Prostate gland (tissue), 2 donors: ENCODE results near the gene MYMK. TPM values are rescaled to one million over a fixed set of nuclear protein-coding genes. Genes with fewer than 3 reads are reported as not detected.
A peak's percentile ranks its signal among the peaks of the same experiment; 100 is the strongest.

Experiments used
- DNase-seq: peaks from one replicate; pipeline ENCODE4 v3.0.0-alpha.2; 2019; ENCODE audit warnings: low spot score
- H3K27ac ChIP-seq, 2 donors: fragments of 200-600 bp; sonication (generic); 2 replicates each; pipeline ENCODE4 v1.5.1; 2017 to 2019
- H3K27me3 ChIP-seq: fragments of 200-600 bp; sonication (generic); replicated peaks from 2 replicates; pipeline ENCODE4 v1.5.1; 2019; ENCODE audit not compliant: insufficient read depth
- H3K36me3 ChIP-seq, 2 donors: fragments of 200-600 bp; sonication (generic); 1 replicate in 1 of 2; 2 replicates in 1 of 2; pipeline versions ENCODE4 v1.5.1 to v1.8.1; 2017 to 2019
- H3K4me1 ChIP-seq: fragments of 200-600 bp; sonication (generic); replicated peaks from 2 replicates; pipeline ENCODE4 v1.5.1; 2019
- H3K4me3 ChIP-seq, 2 donors: fragments of 200-600 bp; sonication (generic); 2 replicates each; pipeline ENCODE4 v1.5.1; 2017 to 2019
- H3K9me3 ChIP-seq: fragments of 200-600 bp; sonication (generic); 2 replicates; pipeline ENCODE4 v1.5.1; 2017
- POLR2A ChIP-seq: fragments of 450-650 bp; IDR thresholded peaks from one replicate; pipeline ENCODE4 v1.6.1; 2016; ENCODE audit warnings: antibody characterized with exemption, mild to moderate bottlenecking
- POLR2AphosphoS5 ChIP-seq: sonication (generic); formaldehyde crosslinking; IDR thresholded peaks from one replicate; pipeline ENCODE4 v1.6.1; 2017; ENCODE audit warnings: antibody characterized with exemption
- WGBS: methylation state at CpG from one replicate; pipeline ENCODE4 v1.1.5; 2018; 5-methylcytosine and 5-hydroxymethylcytosine counted together
- intact Hi-C: fragments of 100-400 bp; cut with DNase I; formaldehyde crosslinking; loops from one replicate; pipeline ENCODE4 v1.14.2; 2022
- total RNA-seq, 2 donors: library from RNA; depleted of rRNA; stranded (reverse); fragments of >200 nt; gene quantifications; one replicate each; pipeline ENCODE4 v1.1.0, GENCODE V29; 2016
- TF ChIP-seq, protein P1 (sequence below), 4 experiments: fragments of 200-600 bp in 2 of 4; fragments of 450-650 bp in 2 of 4; sonication (generic) in 2 of 4; IDR thresholded peaks; 1 replicate in 3 of 4; 2 replicates in 1 of 4; pipeline ENCODE4 v1.5.1; 2016 to 2019; ENCODE audit warnings: antibody characterized with exemption in 4 of 4, mild to moderate bottlenecking in 2 of 4, moderate library complexity in 2 of 4

The MYMK gene
- total RNA-seq, 2 donors from 2014 or later = not detected

- Histone ChIP-seq H3K9me3 (no peaks in the 10 kb centered on the region), H3K27me3 (no peaks in the 10 kb centered on the region), H3K36me3 (no peaks in the 10 kb centered on the region), H3K4me1 (peaks cover 11% of the 10 kb centered on the region), H3K4me3 (no peak overlapping the region), H3K27ac (no peak overlapping the region)
- TF ChIP-seq, protein P1, sequence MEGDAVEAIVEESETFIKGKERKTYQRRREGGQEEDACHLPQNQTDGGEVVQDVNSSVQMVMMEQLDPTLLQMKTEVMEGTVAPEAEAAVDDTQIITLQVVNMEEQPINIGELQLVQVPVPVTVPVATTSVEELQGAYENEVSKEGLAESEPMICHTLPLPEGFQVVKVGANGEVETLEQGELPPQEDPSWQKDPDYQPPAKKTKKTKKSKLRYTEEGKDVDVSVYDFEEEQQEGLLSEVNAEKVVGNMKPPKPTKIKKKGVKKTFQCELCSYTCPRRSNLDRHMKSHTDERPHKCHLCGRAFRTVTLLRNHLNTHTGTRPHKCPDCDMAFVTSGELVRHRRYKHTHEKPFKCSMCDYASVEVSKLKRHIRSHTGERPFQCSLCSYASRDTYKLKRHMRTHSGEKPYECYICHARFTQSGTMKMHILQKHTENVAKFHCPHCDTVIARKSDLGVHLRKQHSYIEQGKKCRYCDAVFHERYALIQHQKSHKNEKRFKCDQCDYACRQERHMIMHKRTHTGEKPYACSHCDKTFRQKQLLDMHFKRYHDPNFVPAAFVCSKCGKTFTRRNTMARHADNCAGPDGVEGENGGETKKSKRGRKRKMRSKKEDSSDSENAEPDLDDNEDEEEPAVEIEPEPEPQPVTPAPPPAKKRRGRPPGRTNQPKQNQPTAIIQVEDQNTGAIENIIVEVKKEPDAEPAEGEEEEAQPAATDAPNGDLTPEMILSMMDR (IDR thresholded peaks at IDR 0.05) = no peak
- no peak for TF ChIP-seq POLR2AphosphoS5
- no peak for TF ChIP-seq POLR2A
- intact Hi-C loops = no loop called here
- 89% methylated on average over 15 of the region's 27 CpGs for WGBS
- DNase-seq = no peak
Measured at GRCh38 chr9:133510926-133511505, 13.7 kb downstream of the MYMK start.

GRCh38 chr9:133509179-133510083 is 15.3 kb downstream of the MYMK start:
- DNase-seq = peak; percentile 17
- Histone ChIP-seq H3K4me3 (no peak overlapping the region), H3K36me3 (no peaks in the 10 kb centered on the region), H3K27me3 (no peaks in the 10 kb centered on the region), H3K27ac (peak overlapping the region in 1 of 2 donors; percentile 5), H3K4me1 (peaks cover 11% of the 10 kb centered on the region), H3K9me3 (no peaks in the 10 kb centered on the region)
- intact Hi-C loops = no loop called here
- TF ChIP-seq POLR2AphosphoS5 (peak; percentile 23), POLR2A (no peak)
- WGBS = 2% methylated on average over 26 of the region's 26 CpGs

- intact Hi-C loops = no loop called here
Measured at GRCh38 chr9:133508046-133508445, 16.7 kb downstream of the MYMK start.

DNA sequence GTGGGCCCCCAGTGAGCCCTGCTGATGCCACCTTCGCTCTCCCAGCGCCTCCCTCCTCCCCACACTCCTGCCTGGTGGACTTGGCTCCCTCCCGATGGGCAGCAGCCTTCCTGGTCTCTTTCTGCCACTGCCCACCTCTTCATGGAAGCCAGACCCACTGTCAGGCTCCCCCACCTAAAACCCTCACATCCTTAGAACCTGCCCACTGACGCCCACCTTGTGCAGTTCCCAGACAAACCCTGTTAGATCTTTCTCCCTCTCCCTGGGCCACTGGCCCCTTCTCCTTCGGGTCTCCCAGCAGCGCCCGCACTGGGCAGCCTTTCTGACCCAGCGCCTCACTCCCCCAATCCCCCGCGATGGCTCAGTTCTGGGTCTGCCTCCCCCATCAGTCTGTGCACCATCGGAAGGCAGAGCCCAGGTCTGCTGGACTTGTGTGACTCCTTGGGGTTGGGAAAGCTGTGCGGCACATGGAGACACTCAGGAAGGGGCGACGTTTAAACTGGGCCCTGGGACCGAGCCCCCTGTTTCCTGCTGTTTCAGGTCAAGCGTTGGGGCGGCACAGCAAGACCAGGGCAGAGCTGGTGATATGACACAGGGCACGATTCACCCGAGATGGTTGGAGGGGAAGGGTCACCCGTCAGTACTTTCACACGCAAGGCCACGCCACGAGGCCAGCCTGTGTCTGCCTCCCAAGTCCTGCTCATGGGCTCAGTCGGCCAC is 17.4 kb downstream of the MYMK start:
- H3K36me3 ChIP-seq = no peaks in the 10 kb centered on the region
- no peak overlapping the region for H3K4me3 ChIP-seq
- H3K4me1 ChIP-seq = peaks cover 11% of the 10 kb centered on the region
- H3K9me3 ChIP-seq = no peaks in the 10 kb centered on the region
- DNase-seq = no peak
- TF ChIP-seq, protein P1 (IDR thresholded peaks at IDR 0.05) = no peak
- TF ChIP-seq POLR2A = no peak
- no peak for TF ChIP-seq POLR2AphosphoS5
- WGBS = 97% methylated on average over 24 of the region's 24 CpGs
- no peaks in the 10 kb centered on the region for H3K27me3 ChIP-seq
- no peak overlapping the region for H3K27ac ChIP-seq
- intact Hi-C loops = no loop called here

More at GRCh38 chr9:133508046-133508445, 16.7 kb downstream of the MYMK start:
- 95% methylated on average over 8 of the region's 8 CpGs for WGBS
- H3K36me3 ChIP-seq = no peaks in the 10 kb centered on the region
- no peak for TF ChIP-seq POLR2A
- H3K4me1 ChIP-seq = peaks cover 11% of the 10 kb centered on the region
- H3K9me3 ChIP-seq = no peaks in the 10 kb centered on the region
- no peaks in the 10 kb centered on the region for H3K27me3 ChIP-seq
- no peak overlapping the region for H3K4me3 ChIP-seq
- no peak for DNase-seq
- no peak overlapping the region for H3K27ac ChIP-seq

GRCh38 chr9:133506653-133507038 is 18.1 kb downstream of the MYMK start:
- H3K27me3 ChIP-seq = no peaks in the 10 kb centered on the region
- intact Hi-C loops = no loop called here
- DNase-seq = no peak
- WGBS = 70% methylated on average over 18 of the region's 18 CpGs
- peaks cover 11% of the 10 kb centered on the region for H3K4me1 ChIP-seq
- H3K36me3 ChIP-seq = no peaks in the 10 kb centered on the region
- TF ChIP-seq POLR2A (no peak), POLR2AphosphoS5 (peak; percentile 17)
- TF ChIP-seq, protein P1 (IDR thresholded peaks at IDR 0.05) = no peak
- H3K27ac ChIP-seq = no peak overlapping the region
- H3K4me3 ChIP-seq = no peak overlapping the region
- H3K9me3 ChIP-seq = no peaks in the 10 kb centered on the region
